IMR-90 (cell line): ENCODE results near the gene PAPLN. TPM values are rescaled to one million over a fixed set of nuclear protein-coding genes. Genes with fewer than 3 reads are reported as not detected.

Experiments used
- ATAC-seq: fragments of 200-7000 bp; cut with Tn5 transposase; 2 replicates; pipeline ENCODE4 v1.9.1; 2020; ENCODE audit warnings: low read depth, mild to moderate bottlenecking, moderate library complexity
- BruUV-seq: library from RNA; stranded (reverse); fragments of 400-500 nt; replicated peaks from 2 replicates; lab custom pipeline; 2021; lab: Mats Ljungman, UMichigan
- CTCF ChIA-PET: fragments of 300-600 bp; formaldehyde crosslinking; extraction: SDS; loops from one replicate; lab custom pipeline; 2021; ENCODE audit warnings: antibody characterized with exemption; lab: Yijun Ruan, JAX
- POLR2A ChIA-PET: fragments of 300-600 bp; sonication (Branson Sonifier 250); formaldehyde crosslinking; loops from one replicate; lab custom pipeline; 2022; ENCODE audit warnings: antibody characterized with exemption; ENCODE audit not compliant: unreplicated experiment; lab: Charles Lee
- DNase-seq: peaks from one replicate; pipeline ENCODE4 v3.0.0; 2013
- H2AFZ ChIP-seq: replicated peaks from 2 replicates; pipeline ENCODE3; 2013; ENCODE audit warnings: low read length, mild to moderate bottlenecking; ENCODE audit not compliant: poor library complexity
- H2AK5ac ChIP-seq: 2 replicates; pipeline ENCODE4 v1.6.1; 2013; ENCODE audit warnings: low read depth, low read length, inconsistent platforms
- H2AK9ac ChIP-seq: replicated peaks from 2 replicates; pipeline ENCODE3; 2013; ENCODE audit warnings: mild to moderate bottlenecking, low read depth, low read length, moderate library complexity; ENCODE audit not compliant: poor library complexity
- H2BK120ac ChIP-seq: 2 replicates; pipeline ENCODE4 v1.6.1; 2013; ENCODE audit warnings: low read depth, low read length, inconsistent platforms
- H2BK15ac ChIP-seq: 3 replicates; pipeline ENCODE4 v1.6.1; 2013; ENCODE audit warnings: low read depth, low read length, inconsistent platforms
- H2BK20ac ChIP-seq: 2 replicates; pipeline ENCODE4 v1.6.1; 2013; ENCODE audit warnings: low read depth, mild to moderate bottlenecking, inconsistent platforms, low read length, moderate library complexity
- H2BK5ac ChIP-seq: 2 replicates; pipeline ENCODE4 v1.6.1; 2013; ENCODE audit warnings: mild to moderate bottlenecking, low read depth, low read length, inconsistent platforms; ENCODE audit not compliant: poor library complexity, severe bottlenecking
- H3K14ac ChIP-seq: replicated peaks from 2 replicates; pipeline ENCODE4 v1.6.1; 2013; ENCODE audit warnings: low read depth, low read length, inconsistent platforms
- H3K18ac ChIP-seq: 2 replicates; pipeline ENCODE4 v1.6.1; 2013; ENCODE audit warnings: low read depth, low read length, control low read depth
- H3K23ac ChIP-seq: 2 replicates; pipeline ENCODE4 v1.6.1; 2013; ENCODE audit warnings: low read depth, low read length, inconsistent platforms
- H3K27ac ChIP-seq: 2 replicates; pipeline ENCODE4 v1.5.1; 2013; ENCODE audit warnings: mild to moderate bottlenecking, control low read depth, low read length; ENCODE audit not compliant: insufficient read depth
- H3K27me3 ChIP-seq: 2 replicates; pipeline ENCODE4 v1.6.1; 2013; ENCODE audit warnings: low read length; ENCODE audit not compliant: control insufficient read depth, insufficient read depth
- H3K36me3 ChIP-seq: 2 replicates; pipeline ENCODE4 v1.6.1; 2013; ENCODE audit warnings: low read length, mixed read lengths; ENCODE audit not compliant: control insufficient read depth, insufficient read depth
- H3K4ac ChIP-seq: 2 replicates; pipeline ENCODE4 v1.6.1; 2013; ENCODE audit warnings: low read depth, low read length, inconsistent platforms
- H3K4me1 ChIP-seq: 2 replicates; pipeline ENCODE4 v1.6.1; 2013; ENCODE audit warnings: low read length, mixed read lengths; ENCODE audit not compliant: control insufficient read depth, insufficient read depth
- H3K4me2 ChIP-seq: 2 replicates; pipeline ENCODE4 v1.6.1; 2013; ENCODE audit warnings: low read depth, mild to moderate bottlenecking, control low read depth, low read length, moderate library complexity
- H3K4me3 ChIP-seq: 2 replicates; pipeline ENCODE4 v1.5.1; 2013; ENCODE audit warnings: low read depth, mild to moderate bottlenecking, control low read depth, low read length, moderate library complexity; ENCODE audit not compliant: insufficient read depth
- H3K56ac ChIP-seq: 2 replicates; pipeline ENCODE4 v1.6.1; 2013; ENCODE audit warnings: low read length, inconsistent platforms; ENCODE audit not compliant: insufficient read depth; ENCODE audit errors: extremely low read depth
- H3K79me1 ChIP-seq, 2 experiments: 2 replicates each; pipeline ENCODE4 v1.6.1; 2013; ENCODE audit warnings: low read length in 2 of 2, inconsistent platforms in 1 of 2, low read depth in 1 of 2
- H3K9ac ChIP-seq: 2 replicates; pipeline ENCODE4 v1.6.1; 2013; ENCODE audit warnings: low read depth, low read length, control low read depth
- H3K9me1 ChIP-seq: 2 replicates; pipeline ENCODE4 v1.6.1; 2013; ENCODE audit warnings: low read length, inconsistent platforms; ENCODE audit not compliant: insufficient read depth
- H3K9me3 ChIP-seq: 2 replicates; pipeline ENCODE4 v1.6.1; 2013; ENCODE audit warnings: low read length; ENCODE audit not compliant: control insufficient read depth, insufficient read depth
- H4K20me1 ChIP-seq: 2 replicates; pipeline ENCODE4 v1.6.1; 2013; ENCODE audit warnings: low read length, inconsistent platforms; ENCODE audit not compliant: insufficient read depth
- H4K5ac ChIP-seq: 2 replicates; pipeline ENCODE4 v1.6.1; 2013; ENCODE audit warnings: mild to moderate bottlenecking, low read depth, low read length, control low read depth
- H4K8ac ChIP-seq, 2 experiments: 2 replicates each; pipeline ENCODE4 v1.6.1; 2013; ENCODE audit warnings: low read depth in 2 of 2, low read length in 2 of 2, control low read depth in 1 of 2, inconsistent platforms in 1 of 2
- H4K91ac ChIP-seq: 2 replicates; pipeline ENCODE4 v1.6.1; 2013; ENCODE audit warnings: low read depth, low read length, inconsistent platforms; ENCODE audit not compliant: insufficient read depth
- BHLHE40 ChIP-seq: fragments of 150-350 bp; IDR thresholded peaks from 2 replicates; pipeline ENCODE4 v1.6.1; 2016; ENCODE audit warnings: mild to moderate bottlenecking, low read depth, low read length
- CEBPB ChIP-seq: IDR thresholded peaks from 2 replicates; pipeline ENCODE4 v1.6.1; 2012; ENCODE audit warnings: low read depth, low read length, improper control_type of control experiment
- CHD1 ChIP-seq: IDR thresholded peaks from 2 replicates; pipeline ENCODE4 v1.6.1; 2012; ENCODE audit warnings: low read depth, low read length, improper control_type of control experiment
- ELK1 ChIP-seq: fragments of 150-350 bp; IDR thresholded peaks from 2 replicates; pipeline ENCODE4 v1.6.1; 2016; ENCODE audit warnings: low read depth, mild to moderate bottlenecking, low read length, moderate library complexity, borderline replicate concordance
- FOS ChIP-seq: fragments of 150-350 bp; IDR thresholded peaks from 2 replicates; pipeline ENCODE4 v1.6.1; 2016; ENCODE audit warnings: low read depth, low read length
- MAFK ChIP-seq: IDR thresholded peaks from 2 replicates; pipeline ENCODE4 v1.6.1; 2012; ENCODE audit warnings: low read depth, low read length, improper control_type of control experiment
- MAZ ChIP-seq: IDR thresholded peaks from 2 replicates; pipeline ENCODE4 v1.6.1; 2012; ENCODE audit warnings: low read depth, mild to moderate bottlenecking, low read length, improper control_type of control experiment, moderate library complexity, borderline replicate concordance
- MXI1 ChIP-seq: IDR thresholded peaks from 2 replicates; pipeline ENCODE4 v1.6.1; 2012; ENCODE audit warnings: low read depth, mild to moderate bottlenecking, low read length, moderate library complexity, borderline replicate concordance
- NFE2L2 ChIP-seq: fragments of 150-350 bp; IDR thresholded peaks from 2 replicates; pipeline ENCODE4 v1.6.1; 2016; ENCODE audit warnings: low read depth, mild to moderate bottlenecking, low read length
- POLR2A ChIP-seq: IDR thresholded peaks from 2 replicates; pipeline ENCODE4 v1.6.1; 2012; ENCODE audit warnings: mild to moderate bottlenecking, low read depth, low read length
- RAD21 ChIP-seq: IDR thresholded peaks from 2 replicates; pipeline ENCODE4 v1.6.1; 2012; ENCODE audit warnings: low read length, improper control_type of control experiment
- RCOR1 ChIP-seq: IDR thresholded peaks from 2 replicates; pipeline ENCODE4 v1.6.1; 2012; ENCODE audit warnings: mild to moderate bottlenecking, low read length, improper control_type of control experiment; ENCODE audit not compliant: insufficient replicate concordance
- RFX5 ChIP-seq: IDR thresholded peaks from 2 replicates; pipeline ENCODE4 v1.8.0; 2012; ENCODE audit warnings: low read depth, mild to moderate bottlenecking, low read length, moderate library complexity
- SMC3 ChIP-seq: fragments of 150-350 bp; IDR thresholded peaks from 2 replicates; pipeline ENCODE4 v1.6.1; 2016; ENCODE audit warnings: low read depth, mild to moderate bottlenecking, antibody characterized with exemption, low read length, moderate library complexity
- USF2 ChIP-seq: fragments of 150-350 bp; IDR thresholded peaks from 2 replicates; pipeline ENCODE4 v1.6.1; 2017; ENCODE audit warnings: mild to moderate bottlenecking, antibody characterized with exemption, low read length, low read depth
- WGBS, 2 experiments: methylation state at CpG; one replicate each; pipeline versions ENCODE4 v1.1.5 to v1.1.7; 2013; ENCODE audit warnings: missing lambda C conversion rate in 2 of 2; ENCODE audit not compliant: insufficient read length in 1 of 2; ENCODE audit errors: extremely low coverage in 2 of 2; 5-methylcytosine and 5-hydroxymethylcytosine counted together
- dilution Hi-C: fragments of 300-500 bp; cut with HindIII; formaldehyde crosslinking; loops from one replicate; pipeline ENCODE4 v1.14.3; 2018; ENCODE audit warnings: low sequenced_read_pairs; ENCODE audit not compliant: unreplicated experiment
- in situ Hi-C: fragments of 300-500 bp; cut with MboI; formaldehyde crosslinking; loops from 3 replicates; pipeline ENCODE4 v1.14.3; 2019; ENCODE audit warnings: low sequenced_read_pairs, inconsistent platforms, mixed read lengths
- intact Hi-C: fragments of 100-400 bp; cut with micrococcal nuclease; formaldehyde crosslinking; loops from 2 replicates; pipeline ENCODE4 v1.10.0; 2022
- polyA plus RNA-seq, 3 experiments: library from polyadenylated mRNA; depleted of rRNA; stranded (reverse); fragments of >200 nt; gene quantifications; 2 replicates each; pipeline ENCODE4 v1.2.3, GENCODE V29; 2012; ENCODE audit warnings: low replicate concordance in 1 of 3
- total RNA-seq: library from RNA; depleted of rRNA; stranded (reverse); fragments of >200 nt; gene quantifications from 2 replicates; pipeline ENCODE4 v1.2.3, GENCODE V29; 2012
- TF ChIP-seq, protein P1 (sequence below): conservative IDR thresholded peaks from 2 replicates; pipeline ENCODE4 v1.5.1; 2012; ENCODE audit warnings: mild to moderate bottlenecking, low read depth, low read length, improper control_type of control experiment

PAPLN gene
- total and polyA plus RNA-seq, 2 of the 4 experiments (the other 2 are of a cell fraction), result 0.36 to 1.2 TPM

DNA sequence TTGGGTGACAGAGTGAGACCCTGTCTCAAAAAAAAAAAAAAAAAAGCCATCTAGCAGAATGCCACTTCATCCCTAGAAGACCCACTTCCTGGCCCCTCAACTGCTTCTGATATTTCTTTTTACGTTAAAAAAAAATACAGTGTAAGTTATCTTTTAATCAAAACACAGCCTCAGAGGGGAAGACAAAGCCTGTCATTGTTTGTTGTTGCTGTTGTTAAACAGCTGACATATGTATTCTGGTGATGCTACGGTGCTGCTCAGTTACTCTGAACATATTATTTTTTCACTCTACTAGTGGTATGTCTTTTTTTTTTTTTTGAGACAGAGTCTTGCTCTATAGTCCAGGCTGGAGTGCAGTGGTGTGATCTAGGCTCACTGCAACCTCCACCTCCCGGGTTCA is 75.4 kb downstream of the PAPLN start:
- WGBS, 2 experiments, result no CpG with 5 or more reads among the region's 3 CpGs
- no peak for ATAC-seq
- dilution Hi-C loops, result no loop called here

More for the DNA sequence above, 75.4 kb downstream of the PAPLN start:
- Histone ChIP-seq H2BK20ac (no peak overlapping the region), H2AK5ac (no peak overlapping the region), H3K4me3 (no peak overlapping the region), H3K9me1 (peaks cover 3% of the 10 kb centered on the region; the same call in 1 of the 2 replicates), H4K91ac (no peak overlapping the region), H3K27ac (no peak overlapping the region), H2AFZ (no peak overlapping the region), H3K4me2 (no peak overlapping the region), H3K9me3 (no peaks in the 10 kb centered on the region), H3K23ac (no peak overlapping the region), H2BK120ac (no peak overlapping the region), H3K18ac (no peak overlapping the region), H3K36me3 (no peaks in the 10 kb centered on the region), H4K5ac (no peak overlapping the region), H3K4ac (no peak overlapping the region), H4K8ac (no peak overlapping the region), H3K79me1 (peaks cover 19 to 35% of the 10 kb centered on the region in 2 experiments; a peak in 3 of 4 replicates), H2BK5ac (no peak overlapping the region), H2BK15ac (no peak overlapping the region), H3K56ac (no peak overlapping the region), H3K14ac (no peak overlapping the region), H4K20me1 (peaks cover 9% of the 10 kb centered on the region; the same call in 1 of the 2 replicates), H3K9ac (no peak overlapping the region), H3K27me3 (no peaks in the 10 kb centered on the region), H3K4me1 (peaks cover 5% of the 10 kb centered on the region; the same call in 1 of the 2 replicates), H2AK9ac (no peak overlapping the region)
- no TSS peak for BruUV-seq
- no peak for DNase-seq
- ChIA-PET POLR2A (no interaction called here), CTCF (interaction anchor here (0.6 kb wide), 1 partner anchor 9 kb away, joined by 4 read pairs; no protein-coding TSS in a partner anchor)
- TF ChIP-seq MAFK, result no peak
- TF ChIP-seq USF2, result no peak
- TF ChIP-seq RFX5, result no peak
- no peak for TF ChIP-seq MXI1
- TF ChIP-seq RCOR1, result no peak
- TF ChIP-seq RAD21, result no peak
- TF ChIP-seq BHLHE40, result no peak
- TF ChIP-seq FOS, result no peak
- TF ChIP-seq CHD1, result no peak
- TF ChIP-seq, protein P1, sequence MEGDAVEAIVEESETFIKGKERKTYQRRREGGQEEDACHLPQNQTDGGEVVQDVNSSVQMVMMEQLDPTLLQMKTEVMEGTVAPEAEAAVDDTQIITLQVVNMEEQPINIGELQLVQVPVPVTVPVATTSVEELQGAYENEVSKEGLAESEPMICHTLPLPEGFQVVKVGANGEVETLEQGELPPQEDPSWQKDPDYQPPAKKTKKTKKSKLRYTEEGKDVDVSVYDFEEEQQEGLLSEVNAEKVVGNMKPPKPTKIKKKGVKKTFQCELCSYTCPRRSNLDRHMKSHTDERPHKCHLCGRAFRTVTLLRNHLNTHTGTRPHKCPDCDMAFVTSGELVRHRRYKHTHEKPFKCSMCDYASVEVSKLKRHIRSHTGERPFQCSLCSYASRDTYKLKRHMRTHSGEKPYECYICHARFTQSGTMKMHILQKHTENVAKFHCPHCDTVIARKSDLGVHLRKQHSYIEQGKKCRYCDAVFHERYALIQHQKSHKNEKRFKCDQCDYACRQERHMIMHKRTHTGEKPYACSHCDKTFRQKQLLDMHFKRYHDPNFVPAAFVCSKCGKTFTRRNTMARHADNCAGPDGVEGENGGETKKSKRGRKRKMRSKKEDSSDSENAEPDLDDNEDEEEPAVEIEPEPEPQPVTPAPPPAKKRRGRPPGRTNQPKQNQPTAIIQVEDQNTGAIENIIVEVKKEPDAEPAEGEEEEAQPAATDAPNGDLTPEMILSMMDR, result no peak
- no peak for TF ChIP-seq MAZ
- TF ChIP-seq NFE2L2, result no peak
- TF ChIP-seq CEBPB, result no peak
- no peak for TF ChIP-seq POLR2A
- TF ChIP-seq SMC3, result no peak
- no peak for TF ChIP-seq ELK1
- in situ Hi-C loops (no loop called here), intact Hi-C loops (no loop called here)
